ENCODE measurements around the gene MSL3. TPM values are rescaled to one million over a fixed set of nuclear protein-coding genes. Genes with fewer than 3 reads are reported as not detected.

The MSL3 gene
- total RNA-seq, 1 donor from 2014 or later, result 33.2 TPM

- Histone ChIP-seq H4K20me1 (ENCODE audit: low read depth) (no peaks in the 10 kb centered on the region), H3K9me3 (ENCODE audit: low read depth) (no peaks in the 10 kb centered on the region), H3F3A (ENCODE audit: low read depth) (no peaks in the 10 kb centered on the region), H3K79me2 (ENCODE audit: low read depth) (no peaks in the 10 kb centered on the region), H3K4me1 (no peaks in the 10 kb centered on the region), H3K27me3 (peaks cover 4% of the 10 kb centered on the region), H3K27ac (no peak overlapping the region), H3K4me3 (no peak overlapping the region), H2AFZ (replicated peaks) (no peak overlapping the region), H3K9ac (no peak overlapping the region), H3K36me3 (no peaks in the 10 kb centered on the region), H3K4me2 (no peak overlapping the region)
- no peaks in the 10 kb centered on the region for H3K9me3 Mint-ChIP-seq
- TF ChIP-seq EZH2phosphoT487 (IDR thresholded peaks at IDR 0.05), result no peak
- TF ChIP-seq CTCF (IDR thresholded peaks at IDR 0.05), result no peak
- no peak for TF ChIP-seq EZH2 (IDR thresholded peaks at IDR 0.05)
- no peaks in the 10 kb centered on the region for H3K4me1 Mint-ChIP-seq
- H3K36me3 Mint-ChIP-seq, result no peaks in the 10 kb centered on the region
- no peak overlapping the region for H3K4me3 Mint-ChIP-seq
- H3K27ac Mint-ChIP-seq, result no peak overlapping the region
- peaks cover 6% of the 10 kb centered on the region for H3K27me3 Mint-ChIP-seq (ENCODE audit: insufficient read depth, low read depth)
- DNase-seq (ENCODE audit: low spot score), result no peak
Measured at GRCh38 chrX:11751261-11751660, 6.8 kb upstream of the MSL3 start.

DNA sequence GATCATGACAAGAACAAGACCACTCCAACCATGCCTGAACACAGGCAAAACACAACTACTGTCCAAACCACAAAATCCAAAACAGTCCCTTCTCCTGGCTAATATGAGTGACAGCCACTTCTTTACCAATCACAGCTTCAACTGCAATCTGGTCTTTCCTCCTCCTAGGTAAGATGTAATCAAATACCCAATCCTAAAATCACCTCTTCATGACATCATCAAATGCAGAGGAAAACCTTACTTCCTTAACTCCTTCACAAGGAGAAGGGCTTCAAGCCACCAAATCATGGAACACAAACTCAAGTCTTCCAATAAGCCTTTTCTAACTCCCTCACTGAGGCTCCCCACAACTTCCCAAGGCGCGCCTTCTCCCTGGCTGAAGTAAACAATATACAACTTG is 4.4 kb upstream of the MSL3 start:
- Mint-ChIP-seq H3K9me3 (peaks cover 8% of the 10 kb centered on the region), H3K36me3 (no peaks in the 10 kb centered on the region), H3K27ac (no peak overlapping the region), H3K4me3 (peak overlapping the region; percentile 41), H3K27me3 (ENCODE audit: insufficient read depth, low read depth) (peaks cover 12% of the 10 kb centered on the region), H3K4me1 (peaks cover 2% of the 10 kb centered on the region)
- H2AFZ ChIP-seq (replicated peaks), result no peak overlapping the region
- no peaks in the 10 kb centered on the region for H3K4me1 ChIP-seq
- peaks cover 13% of the 10 kb centered on the region for H3K27me3 ChIP-seq
- no peaks in the 10 kb centered on the region for H3K79me2 ChIP-seq (ENCODE audit: low read depth)
- DNase-seq (ENCODE audit: low spot score), result no peak
- H3F3A ChIP-seq (ENCODE audit: low read depth), result peaks cover 9% of the 10 kb centered on the region
- H3K4me2 ChIP-seq, result no peak overlapping the region
- no peaks in the 10 kb centered on the region for H3K36me3 ChIP-seq
- H3K27ac ChIP-seq, result no peak overlapping the region
- no peaks in the 10 kb centered on the region for H3K9me3 ChIP-seq (ENCODE audit: low read depth)
- TF ChIP-seq CTCF (IDR thresholded peaks at IDR 0.05), result no peak
- TF ChIP-seq EZH2 (IDR thresholded peaks at IDR 0.05), result no peak
- TF ChIP-seq EZH2phosphoT487 (IDR thresholded peaks at IDR 0.05), result no peak
- no peak overlapping the region for H3K9ac ChIP-seq
- H3K4me3 ChIP-seq, result no peak overlapping the region
- H4K20me1 ChIP-seq (ENCODE audit: low read depth), result no peaks in the 10 kb centered on the region

GRCh38 chrX:11754958-11755645 is 2.9 kb upstream of the MSL3 start:
- no peak overlapping the region for H3K9ac ChIP-seq
- no peaks in the 10 kb centered on the region for H3K4me1 ChIP-seq
- peaks cover 12% of the 10 kb centered on the region for H3K27me3 Mint-ChIP-seq (ENCODE audit: insufficient read depth, low read depth)
- H4K20me1 ChIP-seq (ENCODE audit: low read depth), result no peaks in the 10 kb centered on the region
- TF ChIP-seq EZH2 (IDR thresholded peaks at IDR 0.05) (no peak), EZH2phosphoT487 (IDR thresholded peaks at IDR 0.05) (no peak), CTCF (IDR thresholded peaks at IDR 0.05) (no peak)
- peaks cover 5% of the 10 kb centered on the region for H3K79me2 ChIP-seq (ENCODE audit: low read depth)
- H3K4me3 ChIP-seq, result no peak overlapping the region
- H3K9me3 ChIP-seq (ENCODE audit: low read depth), result no peaks in the 10 kb centered on the region
- H3K4me1 Mint-ChIP-seq, result peaks cover 6% of the 10 kb centered on the region
- no peak overlapping the region for H3K27ac ChIP-seq
- H3F3A ChIP-seq (ENCODE audit: low read depth), result peaks cover 9% of the 10 kb centered on the region
- peaks cover 13% of the 10 kb centered on the region for H3K27me3 ChIP-seq
- H3K36me3 Mint-ChIP-seq, result no peaks in the 10 kb centered on the region
- no peak for DNase-seq (ENCODE audit: low spot score)
- H3K36me3 ChIP-seq, result no peaks in the 10 kb centered on the region
- H3K27ac Mint-ChIP-seq, result no peak overlapping the region
- H3K4me3 Mint-ChIP-seq, result no peak overlapping the region
- no peak overlapping the region for H3K4me2 ChIP-seq
- H2AFZ ChIP-seq (replicated peaks), result no peak overlapping the region
- H3K9me3 Mint-ChIP-seq, result peaks cover 8% of the 10 kb centered on the region
